ENCODE results near the gene OIP5. TPM values are rescaled to one million over a fixed set of nuclear protein-coding genes. Genes with fewer than 3 reads are reported as not detected.

OIP5 gene
- total RNA-seq, 1 donor from 2014 or later = 5.6 TPM

- Mint-ChIP-seq H3K4me3 (no peak overlapping the region), H3K27me3 (ENCODE audit: low read depth) (no peaks in the 10 kb centered on the region), H3K4me1 (no peaks in the 10 kb centered on the region), H3K36me3 (peaks cover 12% of the 10 kb centered on the region), H3K9me3 (no peaks in the 10 kb centered on the region), H3K27ac (peak overlapping the region; percentile 54)
- DNase-seq (ENCODE audit: low spot score in 2 of 2, unreplicated experiment in 2 of 2) = no peak
- no peak for TF ChIP-seq CTCF (IDR thresholded peaks at IDR 0.05; ENCODE audit: unreplicated experiment)
These were observed 39.9 kb downstream of the OIP5 start for GRCh38 chr15:41292521-41292920.

- Mint-ChIP-seq H3K36me3 (peaks cover 20% of the 10 kb centered on the region), H3K4me3 (no peak overlapping the region), H3K9me3 (no peaks in the 10 kb centered on the region), H3K27me3 (ENCODE audit: low read depth) (no peaks in the 10 kb centered on the region), H3K27ac (no peak overlapping the region), H3K4me1 (no peaks in the 10 kb centered on the region)
- no peak for DNase-seq (ENCODE audit: low spot score in 2 of 2, unreplicated experiment in 2 of 2)
- no peak for TF ChIP-seq CTCF (IDR thresholded peaks at IDR 0.05; ENCODE audit: unreplicated experiment)
These were observed 41.2 kb downstream of the OIP5 start for GRCh38 chr15:41291065-41291631.

GRCh38 chr15:41289953-41290352 is 42.4 kb downstream of the OIP5 start:
- DNase-seq (ENCODE audit: low spot score in 2 of 2, unreplicated experiment in 2 of 2) = no peak
- no peaks in the 10 kb centered on the region for H3K9me3 Mint-ChIP-seq
- peaks cover 10% of the 10 kb centered on the region for H3K4me1 Mint-ChIP-seq
- no peak overlapping the region for H3K27ac Mint-ChIP-seq
- no peak overlapping the region for H3K4me3 Mint-ChIP-seq
- TF ChIP-seq CTCF (IDR thresholded peaks at IDR 0.05; ENCODE audit: unreplicated experiment) = no peak
- H3K36me3 Mint-ChIP-seq = peaks cover 30% of the 10 kb centered on the region
- H3K27me3 Mint-ChIP-seq (ENCODE audit: low read depth) = no peaks in the 10 kb centered on the region

- Mint-ChIP-seq H3K4me3 (no peak overlapping the region), H3K27me3 (ENCODE audit: low read depth) (no peaks in the 10 kb centered on the region), H3K4me1 (peaks cover 15% of the 10 kb centered on the region), H3K27ac (no peak overlapping the region), H3K36me3 (peaks cover 28% of the 10 kb centered on the region), H3K9me3 (no peaks in the 10 kb centered on the region)
- TF ChIP-seq CTCF (IDR thresholded peaks at IDR 0.05; ENCODE audit: unreplicated experiment) = no peak
- DNase-seq (ENCODE audit: low spot score in 2 of 2, unreplicated experiment in 2 of 2) = no peak
These were observed 43.9 kb downstream of the OIP5 start for GRCh38 chr15:41288464-41288863.

- Mint-ChIP-seq H3K4me1 (peaks cover 15% of the 10 kb centered on the region), H3K27ac (no peak overlapping the region), H3K36me3 (peaks cover 25% of the 10 kb centered on the region), H3K4me3 (no peak overlapping the region), H3K27me3 (ENCODE audit: low read depth) (no peaks in the 10 kb centered on the region), H3K9me3 (no peaks in the 10 kb centered on the region)
- no peak for TF ChIP-seq CTCF (IDR thresholded peaks at IDR 0.05; ENCODE audit: unreplicated experiment)
- DNase-seq (ENCODE audit: low spot score in 2 of 2, unreplicated experiment in 2 of 2) = no peak
These were observed 45.6 kb downstream of the OIP5 start for GRCh38 chr15:41286665-41287333.
